Kidney glomerular epithelial cell (primary cell): ENCODE measurements around the gene EIF5.
A peak's percentile ranks its signal among the peaks of the same experiment; 100 is the strongest.

Source experiments
- DNase-seq: peaks from one replicate; lab custom pipeline; 2025; lab: John Stamatoyannopoulos, UW

Gene EIF5

DNA sequence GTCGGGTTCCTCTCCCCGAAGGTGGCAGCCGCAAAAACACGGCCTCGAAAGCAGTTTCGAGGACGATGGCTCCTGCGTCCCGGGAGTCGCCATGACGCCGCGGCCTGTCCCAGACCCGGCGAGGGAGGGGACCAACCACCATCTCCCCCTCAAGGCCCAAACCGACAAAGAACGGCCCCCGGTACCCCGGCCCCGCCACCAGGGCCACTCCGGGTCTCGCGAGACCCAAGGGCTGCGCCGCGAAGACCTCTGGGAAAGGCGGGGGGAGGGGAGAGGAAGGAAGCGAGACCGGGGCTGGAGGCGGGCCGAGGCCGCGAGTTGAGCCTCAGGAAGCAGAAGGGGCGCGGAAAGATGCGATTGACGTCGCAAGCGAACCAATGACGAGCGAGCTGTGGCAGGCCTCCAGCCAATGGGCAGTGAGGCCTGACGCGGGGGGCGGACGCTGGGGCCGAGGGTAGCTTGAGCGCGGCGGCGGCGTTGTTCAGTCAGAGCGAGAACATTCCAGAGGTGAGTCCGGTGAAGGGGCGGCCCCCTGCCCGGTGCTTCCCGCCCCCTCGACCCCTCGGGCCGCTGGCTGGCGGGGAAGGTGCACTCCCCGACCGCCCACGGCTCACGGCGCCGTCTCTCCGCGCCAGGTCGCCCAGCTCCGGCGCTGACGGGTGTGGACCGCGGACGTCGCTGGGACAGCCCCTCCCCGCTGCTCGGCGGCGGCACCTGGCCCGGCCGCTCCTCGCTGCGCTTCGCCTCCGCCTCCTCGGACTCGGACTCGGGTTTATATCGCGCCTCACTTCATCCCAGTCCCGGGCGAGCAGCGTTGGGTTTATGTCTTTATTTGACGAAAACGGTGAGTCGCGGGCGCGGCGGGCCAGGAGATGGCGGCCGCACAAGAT is at the start of gene EIF5:
EIF5 (plus strand) TSS at position 484 of the 890 bp plus-strand sequence. CDS start 1,624 bp downstream, outside the sequence.
- peak; percentile 97 for DNase-seq

GRCh38 chr14:103284574-103285467 is 49.2 kb upstream of the EIF5 start:
- no peak for DNase-seq

- no peak for DNase-seq
Measured at GRCh38 chr14:103286460-103286859, 47.6 kb upstream of the EIF5 start.

GRCh38 chr14:103286968-103287850 is 46.8 kb upstream of the EIF5 start:
- no peak for DNase-seq

DNA sequence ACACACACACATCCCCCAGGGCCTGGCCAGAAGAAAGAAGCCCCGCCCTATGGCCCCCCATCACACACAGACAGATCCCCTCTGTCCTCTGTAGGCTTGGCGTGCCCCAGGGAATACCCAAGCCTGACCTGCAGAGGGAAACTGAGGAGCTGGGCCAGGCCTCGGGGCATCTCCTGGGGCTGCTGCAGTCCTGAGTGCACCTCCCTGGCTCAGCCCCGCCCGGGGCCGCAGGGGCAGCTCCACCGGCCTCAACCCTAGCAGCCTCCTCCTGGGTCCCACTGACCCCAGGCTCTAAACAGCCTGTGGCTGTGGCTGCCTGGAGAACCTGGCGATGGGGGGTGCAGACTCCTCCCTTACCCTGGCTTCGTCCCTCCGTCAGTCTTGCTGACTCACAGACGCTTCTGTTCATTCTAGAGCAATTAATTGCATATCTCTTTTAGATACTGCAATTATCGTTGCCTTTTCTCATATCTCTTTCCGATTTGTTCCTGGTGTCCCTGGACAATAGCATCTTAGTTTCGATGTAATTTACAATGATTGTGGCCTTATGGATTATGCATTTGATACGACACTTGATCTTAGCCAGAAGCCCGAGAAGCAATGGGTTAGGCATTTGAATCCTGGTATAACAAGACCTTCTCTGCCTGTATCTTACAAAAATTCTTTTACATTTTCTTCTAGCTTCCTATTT is 45.8 kb upstream of the EIF5 start:
- DNase-seq = no peak

GRCh38 chr14:103290056-103290455 is 44.0 kb upstream of the EIF5 start:
- no peak for DNase-seq

- DNase-seq = no peak
Measured at GRCh38 chr14:103290494-103290893, 43.5 kb upstream of the EIF5 start.

DNA sequence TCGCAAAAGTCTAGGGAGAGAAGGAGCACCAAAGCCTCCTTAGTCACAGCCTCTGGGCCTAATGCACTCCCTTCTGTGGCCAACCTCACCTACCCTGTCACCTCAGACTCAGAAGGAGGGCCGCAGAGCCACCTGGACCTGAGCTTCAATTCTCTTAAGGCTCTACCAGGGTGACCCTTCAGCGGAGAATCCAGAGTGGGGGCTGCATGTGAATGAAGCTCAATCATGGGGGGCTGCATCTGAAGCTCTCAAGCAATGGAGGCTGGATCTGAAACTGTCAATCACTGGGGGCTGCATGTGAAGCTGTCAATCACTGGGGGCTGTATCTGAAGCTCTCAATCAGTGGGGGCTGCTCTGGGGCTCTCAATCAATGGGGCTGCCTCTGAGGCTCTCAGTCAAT is 43.1 kb upstream of the EIF5 start:
- DNase-seq = no peak

DNA sequence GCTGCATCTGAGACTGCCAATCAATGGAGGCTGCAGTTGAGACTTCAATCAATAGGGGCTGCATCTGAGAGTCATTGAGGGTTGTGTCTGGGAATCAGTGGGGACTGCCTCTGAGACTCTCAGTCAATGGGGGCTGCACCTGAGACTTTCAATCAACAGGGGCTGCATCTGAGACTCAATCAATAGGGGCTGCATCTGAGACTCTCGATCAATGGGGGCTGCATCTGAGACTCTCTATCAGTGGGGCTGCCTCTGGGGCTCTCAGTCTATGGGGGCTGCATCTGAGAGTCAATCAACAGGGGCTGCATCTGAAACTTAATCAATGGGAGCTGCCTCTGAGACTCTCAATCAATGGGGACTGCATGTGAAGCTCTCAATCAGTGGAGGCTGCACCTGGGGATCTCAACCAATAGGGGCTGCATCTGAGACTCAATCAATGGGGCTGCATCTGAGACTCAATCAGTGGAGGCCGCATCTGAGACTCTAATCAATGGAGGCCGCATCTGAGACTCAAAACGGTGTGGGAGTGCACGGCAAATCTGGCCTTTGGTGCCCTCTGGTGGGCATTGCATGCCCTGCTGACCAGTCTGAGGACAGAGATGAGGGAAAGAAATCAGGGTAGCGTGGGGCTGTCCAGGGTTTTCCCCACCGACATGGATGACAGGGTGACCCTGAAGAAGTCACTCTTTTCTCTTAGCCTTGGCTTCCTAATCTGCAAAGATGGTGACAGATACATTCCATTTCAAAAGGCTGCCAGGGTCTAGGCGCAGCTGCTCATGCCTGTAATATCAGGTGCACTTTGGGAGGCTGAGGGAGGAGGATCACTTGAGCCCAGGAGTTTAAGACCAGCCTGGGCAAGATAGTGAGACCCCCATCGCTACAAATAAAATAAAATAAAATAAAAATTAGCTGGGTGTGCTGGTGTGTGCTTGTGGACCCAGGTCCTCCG is 41.3 kb upstream of the EIF5 start:
- peak; percentile 60 for DNase-seq

DNA sequence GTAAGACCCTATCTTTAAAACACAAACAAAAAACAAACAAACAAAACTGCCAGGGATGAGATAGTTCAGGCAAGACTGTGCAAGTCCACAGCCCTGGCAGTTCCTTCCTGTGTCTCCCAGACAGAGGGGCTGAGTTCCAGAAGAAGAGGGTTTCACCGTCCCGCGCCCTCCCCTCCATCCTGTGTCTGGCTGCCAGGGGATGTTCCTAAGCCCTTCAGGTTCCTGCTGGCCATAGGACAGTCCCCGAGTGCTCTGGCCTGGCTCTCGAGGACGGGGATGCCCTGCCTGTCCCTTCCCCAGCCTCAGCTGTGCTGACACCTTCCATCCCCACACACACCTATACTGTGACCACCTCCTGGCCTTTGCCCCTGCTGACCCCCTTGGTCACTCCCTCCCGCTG is 40.6 kb upstream of the EIF5 start:
- no peak for DNase-seq

DNA sequence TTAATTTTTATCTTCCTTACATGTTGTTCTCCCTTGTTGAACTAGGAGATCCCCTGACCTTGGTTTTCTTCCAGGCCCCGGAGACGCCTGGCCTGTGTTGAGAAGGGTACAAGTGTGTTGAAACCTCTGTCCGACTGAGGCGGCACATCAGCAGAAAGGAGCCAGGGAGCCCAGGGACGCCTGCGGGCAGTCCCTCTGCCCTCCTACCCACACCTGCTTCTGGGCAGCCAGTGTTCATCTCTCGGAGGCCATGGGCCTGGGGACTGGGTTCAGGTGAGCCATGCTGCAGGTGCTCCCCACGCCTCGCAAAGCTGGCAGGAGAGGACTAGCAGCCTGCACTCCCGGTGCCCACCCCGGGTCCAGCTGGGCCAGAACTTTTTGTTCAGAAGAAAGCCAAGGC is 39.9 kb upstream of the EIF5 start:
- no peak for DNase-seq

- peak; percentile 14 for DNase-seq
Measured at GRCh38 chr14:103296007-103296406, 38.0 kb upstream of the EIF5 start.

GRCh38 chr14:103296987-103297386 is 37.0 kb upstream of the EIF5 start:
- DNase-seq = no peak

- no peak for DNase-seq
Measured at GRCh38 chr14:103298620-103299019, 35.4 kb upstream of the EIF5 start.

DNA sequence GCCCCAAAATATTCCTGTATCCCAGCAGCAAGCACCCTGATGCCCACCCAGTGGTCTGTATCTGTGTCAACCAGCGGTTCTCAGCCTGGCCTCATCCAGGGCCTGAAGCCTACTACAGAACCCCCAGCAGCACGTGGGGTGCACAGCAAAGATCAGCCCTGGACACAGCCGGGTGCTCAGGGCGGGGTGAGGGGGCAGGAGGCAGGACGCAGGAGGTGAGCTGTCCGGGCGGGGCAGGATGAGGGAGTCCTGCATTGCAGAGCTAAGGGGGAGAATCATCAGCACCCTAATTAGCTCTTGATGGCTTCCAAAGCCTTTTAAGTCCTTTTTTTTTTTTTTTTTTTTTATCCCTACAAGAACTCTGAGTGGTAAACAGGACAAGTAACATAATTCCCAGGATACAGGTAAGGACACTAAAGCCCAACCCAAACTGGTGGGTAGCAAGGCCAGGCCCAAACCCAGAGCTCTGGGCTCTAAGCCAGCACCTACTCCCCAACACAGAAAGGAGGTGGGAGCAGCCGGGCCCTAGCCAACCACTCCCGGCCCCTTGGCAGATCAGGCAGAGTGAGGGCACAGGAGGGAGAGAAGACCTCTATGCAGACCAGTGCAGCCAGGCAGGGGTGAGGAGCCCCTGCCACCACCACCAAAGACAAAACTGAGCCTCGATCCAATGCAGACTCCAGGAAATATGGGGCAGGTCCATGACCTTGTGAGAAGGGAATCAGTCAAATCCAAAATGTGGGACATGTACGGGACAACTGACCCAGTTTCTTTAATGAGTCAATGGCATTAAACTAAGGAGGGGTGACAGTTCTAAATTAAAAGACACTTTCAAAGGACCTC is 32.3 kb upstream of the EIF5 start:
- no peak for DNase-seq

- DNase-seq = no peak
Measured at GRCh38 chr14:103302966-103303365, 31.1 kb upstream of the EIF5 start.

DNA sequence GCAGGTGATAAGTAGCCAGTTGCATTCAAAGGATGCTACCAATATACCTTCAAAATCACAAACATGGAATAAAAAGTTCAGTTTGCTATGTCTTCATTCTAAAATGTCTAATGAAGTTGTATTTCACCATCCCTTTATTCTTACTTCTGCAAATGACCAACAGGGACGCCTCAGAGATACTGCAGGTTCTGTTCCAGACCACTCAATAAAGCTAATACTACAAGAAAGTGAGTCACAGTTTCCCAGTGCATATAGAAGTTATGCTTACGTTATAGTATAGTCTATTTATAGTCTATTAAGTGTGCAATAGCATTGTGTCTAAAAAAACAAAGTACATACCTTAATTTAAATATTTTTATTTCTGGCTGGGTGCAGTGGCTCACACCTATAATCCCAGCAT is 29.3 kb upstream of the EIF5 start:
- no peak for DNase-seq

DNA sequence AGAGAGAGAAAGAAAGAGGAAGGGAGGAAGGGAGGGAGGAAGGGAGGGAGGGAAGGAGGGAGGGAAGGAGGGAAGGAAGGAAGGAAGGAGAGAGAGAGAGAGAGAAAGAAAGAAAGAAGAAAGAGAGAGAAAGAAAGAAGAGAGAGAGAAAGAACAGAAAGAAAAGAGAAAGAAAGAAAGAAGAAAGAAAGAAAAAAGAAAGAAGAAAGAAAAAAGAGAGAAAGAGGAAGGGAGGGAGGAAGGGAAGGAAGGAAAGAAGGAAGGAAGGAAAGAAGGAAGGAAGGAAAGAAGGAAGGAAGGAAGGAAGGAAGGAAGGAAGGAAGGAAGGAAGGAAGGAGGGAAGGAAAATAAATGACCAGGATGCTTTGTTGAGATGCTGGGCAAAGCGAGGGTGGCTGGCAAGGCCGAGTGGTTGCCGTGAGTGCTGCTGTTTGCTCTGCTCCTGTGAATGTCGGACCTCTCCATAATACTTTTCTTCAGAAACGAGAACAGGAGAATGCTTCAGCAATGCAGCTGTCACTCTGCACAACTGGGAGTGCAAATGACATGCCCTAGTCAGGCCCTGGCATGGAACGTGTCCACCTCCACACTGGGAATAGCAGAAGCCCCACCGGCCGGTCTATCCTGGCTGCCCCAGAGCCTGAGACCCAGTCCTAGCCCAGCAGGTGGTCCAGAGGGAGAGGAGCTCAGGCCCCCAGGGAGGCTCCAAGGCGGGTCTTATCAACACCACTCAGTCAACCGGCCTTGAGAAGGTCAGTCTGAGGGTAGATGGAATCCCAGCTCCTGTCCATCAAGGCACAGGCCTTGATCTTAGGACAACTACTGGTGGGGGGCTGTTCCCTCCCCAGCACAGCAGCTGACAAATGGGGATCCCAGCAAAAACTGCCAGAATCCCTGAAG is 25.1 kb upstream of the EIF5 start:
- no peak for DNase-seq
